Progenitor cell of endocrine pancreas (in vitro differentiated cells): ENCODE data around the gene SPATA2L. TPM values are rescaled to one million over a fixed set of nuclear protein-coding genes. Genes with fewer than 3 reads are reported as not detected.

Source experiments
- DNase-seq: peaks from one replicate; pipeline ENCODE4 v3.0.0; 2021; ENCODE audit warnings: low spot score; ENCODE audit not compliant: unreplicated experiment
- H3K27ac Mint-ChIP-seq: 2 replicates; pipeline ENCODE4 v1.8.0; 2021; ENCODE audit warnings: mild to moderate bottlenecking, moderate library complexity, mixed read lengths
- H3K27me3 Mint-ChIP-seq: 2 replicates; pipeline ENCODE4 v1.8.0; 2021; ENCODE audit warnings: mixed read lengths
- H3K36me3 Mint-ChIP-seq: 2 replicates; pipeline ENCODE4 v1.8.0; 2022; ENCODE audit warnings: mixed read lengths; ENCODE audit not compliant: insufficient read depth
- H3K4me1 Mint-ChIP-seq: 2 replicates; pipeline ENCODE4 v1.8.0; 2021; ENCODE audit warnings: low read depth, mixed read lengths
- H3K4me3 Mint-ChIP-seq: 2 replicates; pipeline ENCODE4 v1.8.0; 2021; ENCODE audit warnings: low read depth, mild to moderate bottlenecking, moderate library complexity, mixed read lengths
- H3K9me3 Mint-ChIP-seq: 2 replicates; pipeline ENCODE4 v1.8.0; 2021; ENCODE audit warnings: low read depth, mixed read lengths
- CTCF ChIP-seq: fragments of 200-600 bp; sonication (generic); IDR thresholded peaks from one replicate; pipeline ENCODE4 v1.5.0; 2021; ENCODE audit warnings: antibody characterized with exemption, mild to moderate bottlenecking; ENCODE audit not compliant: unreplicated experiment
- total RNA-seq: library from RNA; stranded (reverse); gene quantifications from 2 replicates; pipeline ENCODE4 v1.2.1, GENCODE V29; 2021

SPATA2L gene
- total RNA-seq, 1 donor from 2014 or later: 14.0 TPM

DNA sequence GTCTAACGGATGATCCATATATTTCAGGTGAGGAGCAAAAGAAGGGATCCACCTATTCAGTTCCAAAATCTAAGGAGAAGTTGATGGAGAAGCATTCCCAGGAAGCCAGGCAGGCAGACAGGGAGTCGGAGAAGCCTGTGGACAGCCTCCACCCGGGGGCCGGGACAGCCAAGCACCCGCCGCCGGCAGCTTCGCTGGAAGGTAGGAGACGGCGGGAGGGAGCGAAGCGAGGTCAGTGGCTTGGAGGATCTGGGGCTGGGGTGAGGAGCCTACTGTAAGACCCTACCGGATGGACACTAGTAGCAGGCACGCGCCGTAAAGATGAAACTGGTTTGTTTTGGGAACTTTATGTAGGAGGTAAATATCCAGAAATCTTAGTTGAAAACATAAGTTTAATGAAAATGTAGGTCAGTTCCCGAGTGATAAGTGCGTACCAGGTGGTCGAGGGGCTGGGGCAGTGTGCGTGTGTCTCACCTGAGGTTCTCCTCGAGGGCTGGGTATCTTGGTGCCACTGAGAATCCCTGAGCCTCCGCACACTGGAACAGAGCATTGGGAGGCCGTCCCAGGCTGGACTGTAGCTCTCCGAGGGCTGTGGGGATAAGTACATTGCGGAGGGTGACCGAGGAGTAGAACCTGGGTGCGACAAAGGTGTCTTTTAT lies 43.2 kb downstream of the SPATA2L start:
- no peak for DNase-seq
- Mint-ChIP-seq H3K27me3 (no peaks in the 10 kb centered on the region), H3K36me3 (peaks cover 40% of the 10 kb centered on the region), H3K4me1 (peaks cover 6% of the 10 kb centered on the region), H3K9me3 (no peaks in the 10 kb centered on the region), H3K4me3 (peak overlapping the region; percentile 87), H3K27ac (peak overlapping the region; percentile 92)
- TF ChIP-seq CTCF: no peak

DNA sequence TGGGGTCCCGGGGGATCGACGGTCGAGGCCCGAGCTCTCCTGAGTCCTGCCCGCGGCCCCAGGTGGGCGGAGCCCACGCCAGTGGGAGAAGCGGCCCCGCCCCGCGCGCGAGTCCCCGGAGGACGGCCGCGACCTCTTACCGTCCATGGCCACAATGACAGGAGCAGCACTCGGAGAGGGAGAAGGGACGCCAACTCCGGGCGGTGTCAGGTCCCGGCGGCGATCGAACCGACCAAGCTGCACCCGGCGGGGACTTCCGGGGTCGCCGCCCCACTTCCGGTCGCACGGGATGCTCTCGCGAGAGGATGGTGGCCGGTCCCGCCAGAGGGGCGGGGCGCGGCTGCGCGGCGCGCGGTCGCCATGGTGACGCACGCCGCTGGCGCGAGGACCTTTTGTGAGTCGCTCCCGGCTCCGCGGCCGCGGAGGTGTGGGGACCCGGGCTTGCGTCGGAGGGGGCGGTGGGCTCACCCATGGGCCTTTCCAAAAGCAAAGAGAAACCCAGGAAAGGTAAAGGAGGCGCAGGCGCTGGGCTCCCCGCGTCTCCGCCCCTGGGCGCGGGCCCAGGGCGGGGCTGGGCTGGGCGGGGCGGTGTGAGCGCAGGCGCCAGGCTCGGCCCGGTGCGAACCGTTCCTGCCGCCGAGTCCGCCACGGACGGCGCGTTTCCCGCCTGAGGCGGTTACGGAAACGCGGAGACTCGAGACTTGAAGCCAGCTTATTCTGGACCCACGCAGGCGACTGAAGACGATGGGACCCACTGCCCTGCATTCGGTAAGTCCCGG lies 43.9 kb downstream of the SPATA2L start, which contains the start of the genes CHMP1A and SPATA33:
CHMP1A (minus strand) TSS at position 267 of the 779 bp plus-strand sequence; CDS start at position 147, 120 bp downstream.
SPATA33 (plus strand) TSS at position 395 of the 779 bp plus-strand sequence; CDS start at position 471, 76 bp downstream.
- peaks cover 6% of the 10 kb centered on the region for H3K4me1 Mint-ChIP-seq

DNA sequence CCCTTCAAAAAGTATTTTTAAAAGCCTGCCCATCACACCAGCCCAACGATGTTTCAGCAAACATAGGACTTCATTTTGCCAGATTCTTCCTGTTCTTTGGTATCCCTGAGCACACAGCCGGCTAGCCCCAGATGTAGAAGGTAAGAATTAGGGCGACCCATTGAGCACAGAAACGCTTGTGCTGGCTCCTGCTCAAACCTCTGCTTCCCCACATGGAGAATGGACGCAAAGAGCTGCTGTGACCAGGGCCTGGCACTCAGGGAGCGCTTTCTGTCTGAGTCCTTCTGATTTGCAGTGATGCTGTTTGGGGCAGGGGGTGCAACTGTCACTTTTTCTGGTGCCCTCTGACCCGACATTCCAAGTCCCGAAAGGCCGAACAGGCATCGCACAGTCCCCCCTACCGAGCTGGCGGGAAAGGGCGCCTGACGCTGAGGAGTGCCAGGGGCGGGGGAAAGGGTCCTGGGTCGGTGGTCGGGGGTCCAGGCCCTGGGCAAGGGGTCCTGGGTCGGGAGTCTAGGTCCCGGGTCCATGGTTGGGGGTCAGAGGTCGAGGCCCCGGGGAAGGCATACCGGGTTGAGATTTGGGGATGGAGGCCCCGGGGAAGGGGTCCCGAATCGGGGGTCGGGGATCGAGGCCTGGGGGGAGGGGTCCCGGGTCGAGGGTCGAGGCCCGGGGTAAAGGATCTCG lies 44.9 kb downstream of the SPATA2L start:
- no peak for TF ChIP-seq CTCF
- no peaks in the 10 kb centered on the region for H3K27me3 Mint-ChIP-seq
- DNase-seq: no peak
- H3K27ac Mint-ChIP-seq: peak overlapping the region; percentile 73
- H3K4me1 Mint-ChIP-seq: peaks cover 6% of the 10 kb centered on the region
- peaks cover 26% of the 10 kb centered on the region for H3K36me3 Mint-ChIP-seq
- H3K4me3 Mint-ChIP-seq: peak overlapping the region; percentile 87
- no peaks in the 10 kb centered on the region for H3K9me3 Mint-ChIP-seq

More for the DNA sequence above, 43.9 kb downstream of the SPATA2L start, which contains the start of the genes CHMP1A and SPATA33:
- Mint-ChIP-seq H3K36me3 (peaks cover 34% of the 10 kb centered on the region), H3K27me3 (no peaks in the 10 kb centered on the region), H3K27ac (peak within 1 kb of the TSS; percentile 92), H3K4me3 (peak within 1 kb of the TSS; percentile 87), H3K9me3 (no peaks in the 10 kb centered on the region)
- no peak for TF ChIP-seq CTCF
- peak; percentile 90 for DNase-seq

GRCh38 chr16:89655062-89655643 lies 46.4 kb downstream of the SPATA2L start:
- Mint-ChIP-seq H3K36me3 (peaks cover 13% of the 10 kb centered on the region), H3K27me3 (no peaks in the 10 kb centered on the region), H3K4me1 (peaks cover 6% of the 10 kb centered on the region), H3K4me3 (peak overlapping the region; percentile 87), H3K9me3 (no peaks in the 10 kb centered on the region), H3K27ac (peak overlapping the region; percentile 49)
- TF ChIP-seq CTCF: no peak
- DNase-seq: no peak
